HG02973 (cell line): ENCODE data around the gene RFPL4A.

Source experiments
- ATAC-seq: cut with Tn5 transposase; IDR thresholded peaks from one replicate; pipeline ENCODE4 v1.9.1; 2021; ENCODE audit warnings: moderate library complexity; ENCODE audit not compliant: unreplicated experiment

Gene RFPL4A

DNA sequence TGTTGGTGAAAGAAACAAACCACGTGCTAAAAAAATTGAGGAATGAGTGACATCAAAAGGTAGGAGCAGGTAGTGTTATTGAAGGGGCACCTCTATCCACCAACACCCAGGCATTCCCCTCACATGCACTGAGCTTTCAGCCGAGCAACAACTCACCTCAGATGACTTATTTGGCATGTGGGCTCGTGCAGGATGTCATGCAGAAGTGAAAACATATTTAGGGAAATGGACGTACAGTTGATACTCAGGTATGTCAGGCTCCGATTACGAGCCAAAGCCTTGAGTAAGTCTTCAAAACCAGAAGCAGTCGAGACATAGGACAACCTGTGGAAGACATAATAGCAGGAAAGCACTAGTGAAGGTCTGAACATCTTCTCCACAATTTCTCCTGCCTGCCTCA lies 42.5 kb downstream of the RFPL4A start:
- ATAC-seq: no peak

DNA sequence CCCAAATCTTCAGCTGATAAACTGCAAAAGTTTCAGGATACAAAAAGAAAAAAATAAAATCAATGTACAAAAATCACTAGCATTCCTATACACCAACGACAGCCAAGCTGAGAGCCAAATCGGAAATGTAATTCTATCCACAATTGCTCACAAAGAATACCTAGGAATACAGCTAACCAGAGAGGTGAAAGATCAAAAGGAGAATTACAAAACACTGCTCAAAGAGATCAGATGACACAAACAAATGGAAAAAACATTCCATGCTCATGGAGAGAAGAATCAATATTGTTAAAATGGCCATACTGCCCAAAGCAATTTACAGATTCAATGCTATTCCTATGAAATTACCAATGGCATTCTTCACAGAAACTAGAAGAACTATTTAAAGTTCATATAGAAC lies 43.4 kb downstream of the RFPL4A start:
- no peak for ATAC-seq

GRCh38 chr19:55809381-55810058 lies 50.6 kb downstream of the RFPL4A start:
- no peak for ATAC-seq

GRCh38 chr19:55811340-55811739 lies 52.4 kb downstream of the RFPL4A start:
- no peak for ATAC-seq

DNA sequence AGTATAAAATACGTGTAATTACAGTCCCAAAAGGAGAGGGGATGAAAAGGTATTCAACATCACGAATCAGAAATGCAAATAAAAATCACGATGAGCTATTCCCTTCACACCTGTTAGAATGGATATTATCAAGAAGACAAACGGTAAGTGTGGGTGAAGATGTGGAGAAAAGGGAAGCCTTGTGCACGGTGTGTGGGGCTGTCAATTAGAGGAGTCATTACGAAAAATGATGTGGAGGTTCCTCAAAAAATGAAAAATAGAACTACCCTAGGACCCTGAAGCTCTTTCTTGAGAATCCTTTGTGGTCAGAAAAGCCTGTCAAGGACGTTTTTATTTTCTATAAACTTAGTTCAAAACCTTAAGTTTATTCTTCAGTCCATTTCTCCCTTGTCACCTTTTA lies 53.6 kb downstream of the RFPL4A start:
- no peak for ATAC-seq
